Prostate gland (tissue), 2 donors: Measurements from ENCODE around the gene KCNC1.

Experiments
- POLR2A ChIP-seq: fragments of 450-650 bp; IDR thresholded peaks from one replicate; pipeline ENCODE4 v1.6.1; 2016; ENCODE audit warnings: antibody characterized with exemption, mild to moderate bottlenecking
- POLR2AphosphoS5 ChIP-seq: sonication (generic); formaldehyde crosslinking; IDR thresholded peaks from one replicate; pipeline ENCODE4 v1.6.1; 2017; ENCODE audit warnings: antibody characterized with exemption
- TF ChIP-seq, protein P1 (sequence below), 4 experiments: fragments of 200-600 bp in 2 of 4; fragments of 450-650 bp in 2 of 4; sonication (generic) in 2 of 4; IDR thresholded peaks; 1 replicate in 3 of 4; 2 replicates in 1 of 4; pipeline ENCODE4 v1.5.1; 2016 to 2019; ENCODE audit warnings: antibody characterized with exemption in 4 of 4, mild to moderate bottlenecking in 2 of 4, moderate library complexity in 2 of 4

DNA sequence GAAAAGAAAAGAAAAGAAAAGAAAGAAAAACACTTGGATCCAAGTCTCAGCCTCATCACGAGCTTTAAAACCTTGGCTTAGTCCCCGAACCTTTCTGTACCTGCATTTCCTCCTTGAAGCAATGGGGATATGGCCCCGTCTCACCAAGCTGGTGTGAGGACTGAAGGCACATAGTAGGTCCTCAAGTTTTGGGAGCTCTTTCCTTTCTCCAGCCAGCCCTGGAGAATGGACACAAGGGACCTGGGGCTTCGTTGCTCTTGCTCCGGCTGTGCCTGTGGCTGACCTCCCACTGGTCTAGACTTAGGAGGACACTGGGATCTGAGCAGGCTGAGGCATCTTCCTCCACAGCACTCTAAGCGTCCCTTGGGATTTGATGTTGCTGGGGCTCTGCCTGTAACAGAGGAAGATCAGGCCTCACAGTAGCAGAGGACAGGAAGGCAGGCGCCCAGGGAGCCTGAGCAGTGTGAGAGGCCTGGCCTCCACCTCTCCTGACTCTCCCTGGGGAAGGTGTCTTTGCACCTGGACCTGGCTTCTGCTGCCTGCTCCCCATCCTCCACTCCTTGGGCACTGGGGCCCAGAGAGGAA lies 32.8 kb downstream of the KCNC1 start:
- TF ChIP-seq POLR2A = no peak
- TF ChIP-seq, protein P1, sequence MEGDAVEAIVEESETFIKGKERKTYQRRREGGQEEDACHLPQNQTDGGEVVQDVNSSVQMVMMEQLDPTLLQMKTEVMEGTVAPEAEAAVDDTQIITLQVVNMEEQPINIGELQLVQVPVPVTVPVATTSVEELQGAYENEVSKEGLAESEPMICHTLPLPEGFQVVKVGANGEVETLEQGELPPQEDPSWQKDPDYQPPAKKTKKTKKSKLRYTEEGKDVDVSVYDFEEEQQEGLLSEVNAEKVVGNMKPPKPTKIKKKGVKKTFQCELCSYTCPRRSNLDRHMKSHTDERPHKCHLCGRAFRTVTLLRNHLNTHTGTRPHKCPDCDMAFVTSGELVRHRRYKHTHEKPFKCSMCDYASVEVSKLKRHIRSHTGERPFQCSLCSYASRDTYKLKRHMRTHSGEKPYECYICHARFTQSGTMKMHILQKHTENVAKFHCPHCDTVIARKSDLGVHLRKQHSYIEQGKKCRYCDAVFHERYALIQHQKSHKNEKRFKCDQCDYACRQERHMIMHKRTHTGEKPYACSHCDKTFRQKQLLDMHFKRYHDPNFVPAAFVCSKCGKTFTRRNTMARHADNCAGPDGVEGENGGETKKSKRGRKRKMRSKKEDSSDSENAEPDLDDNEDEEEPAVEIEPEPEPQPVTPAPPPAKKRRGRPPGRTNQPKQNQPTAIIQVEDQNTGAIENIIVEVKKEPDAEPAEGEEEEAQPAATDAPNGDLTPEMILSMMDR (IDR thresholded peaks at IDR 0.05) = no peak
- no peak for TF ChIP-seq POLR2AphosphoS5
